ENCODE results near the gene CCDC134.

GRCh38 chr22:41857155-41857859 lies 56.8 kb downstream of the CCDC134 start:
- no peak for TF ChIP-seq CHD7 (IDR thresholded peaks at IDR 0.05; ENCODE audit: insufficient replicate concordance, low read length)
- TF ChIP-seq CTCF (IDR thresholded peaks at IDR 0.05; ENCODE audit: control extremely low read depth in 1 of 3, insufficient read depth in 1 of 3, low read depth in 1 of 3, low read length in 3 of 3), result peak; percentile 35 to 75 (median 59)
- no peak for TF ChIP-seq POLR2AphosphoS5 (IDR thresholded peaks at IDR 0.05; ENCODE audit: low read depth, low read length)
- no peak for TF ChIP-seq EP300 (IDR thresholded peaks at IDR 0.05; ENCODE audit: borderline replicate concordance in 1 of 2, low read depth in 2 of 2, low read length in 2 of 2)
- TF ChIP-seq TCF12 (IDR thresholded peaks at IDR 0.05; ENCODE audit: low read depth, low read length), result no peak
- no peak for TF ChIP-seq MAX (IDR thresholded peaks at IDR 0.05)
- TF ChIP-seq POLR2A (IDR thresholded peaks at IDR 0.05; ENCODE audit: control extremely low read depth in 1 of 2, low read depth in 2 of 2, low read length in 2 of 2), result no peak
- no peak for TF ChIP-seq EZH2 (IDR thresholded peaks at IDR 0.05; ENCODE audit: low read depth, low read length, severe bottlenecking)

Data from H1 (cell line).